GOT3 (cell line): ENCODE results near the gene MAML2.

Experiments used
- DNase-seq: peaks from one replicate; lab custom pipeline; 2025; ENCODE audit warnings: mixed read lengths; lab: John Stamatoyannopoulos, UW

The MAML2 gene

GRCh38 chr11:96038046-96038445, 304.9 kb downstream of the MAML2 start:
- no peak for DNase-seq

GRCh38 chr11:96037405-96037949, 305.5 kb downstream of the MAML2 start:
- DNase-seq, result no peak

GRCh38 chr11:96036863-96037262, 306.1 kb downstream of the MAML2 start:
- no peak for DNase-seq

GRCh38 chr11:96035740-96036078, 307.3 kb downstream of the MAML2 start:
- DNase-seq, result no peak

GRCh38 chr11:96035031-96035739, 307.8 kb downstream of the MAML2 start:
- DNase-seq, result no peak

GRCh38 chr11:96033599-96033998, 309.4 kb downstream of the MAML2 start:
- no peak for DNase-seq

GRCh38 chr11:96033095-96033494, 309.9 kb downstream of the MAML2 start:
- no peak for DNase-seq

- no peak for DNase-seq
Measured at GRCh38 chr11:96028746-96029145, 314.2 kb downstream of the MAML2 start.

GRCh38 chr11:96027021-96027420, 316.0 kb downstream of the MAML2 start:
- DNase-seq, result no peak

- no peak for DNase-seq
Measured at GRCh38 chr11:96026310-96026709, 316.7 kb downstream of the MAML2 start.

- DNase-seq, result no peak
Measured at GRCh38 chr11:96024666-96025065, 318.3 kb downstream of the MAML2 start.

GRCh38 chr11:96023275-96023674, 319.7 kb downstream of the MAML2 start:
- no peak for DNase-seq

- DNase-seq, result no peak
Measured at GRCh38 chr11:96021901-96022650, 320.9 kb downstream of the MAML2 start.

- DNase-seq, result no peak
Measured at GRCh38 chr11:96019810-96020747, 322.9 kb downstream of the MAML2 start.

GRCh38 chr11:96019281-96019680, 323.7 kb downstream of the MAML2 start:
- DNase-seq, result no peak

GRCh38 chr11:96017856-96018255, 325.1 kb downstream of the MAML2 start:
- DNase-seq, result no peak

- no peak for DNase-seq
Measured at GRCh38 chr11:96016978-96017502, 326.0 kb downstream of the MAML2 start.

- DNase-seq, result no peak
Measured at GRCh38 chr11:96015906-96016565, 327.0 kb downstream of the MAML2 start.

GRCh38 chr11:96014217-96014616, 328.8 kb downstream of the MAML2 start:
- no peak for DNase-seq

- DNase-seq, result no peak
Measured at GRCh38 chr11:96013461-96014213, 329.4 kb downstream of the MAML2 start.
